Measurements from ENCODE around the gene GSK3A.

Gene GSK3A

DNA sequence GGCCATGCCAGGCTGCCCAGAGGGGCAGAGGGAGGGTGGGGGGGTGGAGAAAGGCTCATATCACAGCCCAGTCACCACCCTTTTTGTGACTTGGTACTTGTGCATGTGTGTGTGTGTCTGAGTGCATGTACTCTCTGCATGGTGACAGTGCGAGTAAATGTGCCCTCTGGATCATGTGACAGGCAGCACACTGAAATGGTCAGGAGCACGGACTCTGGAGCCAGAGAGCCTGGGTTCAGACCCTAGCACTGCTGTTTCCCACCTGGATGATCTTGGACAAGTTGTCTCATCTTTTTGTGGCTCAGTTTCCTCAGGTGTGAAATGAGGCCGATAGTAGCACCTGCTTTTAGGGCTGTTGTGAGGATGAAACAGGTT, 28.6 kb upstream of the GSK3A start:
- Histone ChIP-seq H3K9me3 (replicated peaks in 1 of 2; ENCODE audit: control insufficient read depth in 2 of 2, insufficient read depth in 1 of 2, low read depth in 1 of 2, low read length in 2 of 2) (no peaks in the 10 kb centered on the region), H2AK5ac (ENCODE audit: low read depth, low read length) (no peak overlapping the region), H3K4me2 (ENCODE audit: insufficient read depth, low read length, poor library complexity, severe bottlenecking) (no peak overlapping the region), H3K27ac (replicated peaks; ENCODE audit: low read length) (no peak overlapping the region), H3K9ac (ENCODE audit: low read depth, low read length, poor library complexity) (peak overlapping the region; percentile 12), H3K4ac (ENCODE audit: low read length) (no peak overlapping the region), H3K79me1 (ENCODE audit: low read depth, low read length) (peaks cover 20% of the 10 kb centered on the region), H3K27me3 (ENCODE audit: control insufficient read depth in 3 of 3, insufficient read depth in 3 of 3, low read depth in 1 of 3, low read length in 3 of 3) (no peaks in the 10 kb centered on the region), H3K4me1 (ENCODE audit: control insufficient read depth in 2 of 2, insufficient read depth in 1 of 2, low read depth in 1 of 2, low read length in 2 of 2) (peaks cover 12 to 19% of the 10 kb centered on the region in 2 donors), H3K18ac (ENCODE audit: low read length) (no peak overlapping the region), H3K14ac (ENCODE audit: low read length) (no peak overlapping the region), H2AFZ (ENCODE audit: low read length) (no peak overlapping the region), H2BK120ac (ENCODE audit: low read depth, low read length) (no peak overlapping the region), H4K91ac (ENCODE audit: low read depth, low read length, poor library complexity) (no peak overlapping the region), H2BK15ac (ENCODE audit: low read length) (peak overlapping the region; percentile 27), H3K23ac (ENCODE audit: low read depth, low read length, poor library complexity) (no peak overlapping the region), H2BK5ac (ENCODE audit: low read length) (no peak overlapping the region), H2BK12ac (ENCODE audit: low read length) (no peak overlapping the region), H3K36me3 (replicated peaks in 1 of 2; ENCODE audit: control insufficient read depth in 2 of 2, insufficient read depth in 2 of 2, low read length in 2 of 2) (peaks cover 16 to 36% of the 10 kb centered on the region in 2 donors), H4K8ac (ENCODE audit: low read depth, low read length) (no peak overlapping the region), H3K4me3 (ENCODE audit: low read length in 2 of 2) (no peak overlapping the region)
- DNase-seq (ENCODE audit: low spot score), result no peak
- WGBS, 2 donors (ENCODE audit: extremely low coverage in 2 of 2, insufficient read length in 2 of 2, insufficient replicate concordance in 1 of 2), result no CpG with 5 or more reads among the region's 3 CpGs

DNA sequence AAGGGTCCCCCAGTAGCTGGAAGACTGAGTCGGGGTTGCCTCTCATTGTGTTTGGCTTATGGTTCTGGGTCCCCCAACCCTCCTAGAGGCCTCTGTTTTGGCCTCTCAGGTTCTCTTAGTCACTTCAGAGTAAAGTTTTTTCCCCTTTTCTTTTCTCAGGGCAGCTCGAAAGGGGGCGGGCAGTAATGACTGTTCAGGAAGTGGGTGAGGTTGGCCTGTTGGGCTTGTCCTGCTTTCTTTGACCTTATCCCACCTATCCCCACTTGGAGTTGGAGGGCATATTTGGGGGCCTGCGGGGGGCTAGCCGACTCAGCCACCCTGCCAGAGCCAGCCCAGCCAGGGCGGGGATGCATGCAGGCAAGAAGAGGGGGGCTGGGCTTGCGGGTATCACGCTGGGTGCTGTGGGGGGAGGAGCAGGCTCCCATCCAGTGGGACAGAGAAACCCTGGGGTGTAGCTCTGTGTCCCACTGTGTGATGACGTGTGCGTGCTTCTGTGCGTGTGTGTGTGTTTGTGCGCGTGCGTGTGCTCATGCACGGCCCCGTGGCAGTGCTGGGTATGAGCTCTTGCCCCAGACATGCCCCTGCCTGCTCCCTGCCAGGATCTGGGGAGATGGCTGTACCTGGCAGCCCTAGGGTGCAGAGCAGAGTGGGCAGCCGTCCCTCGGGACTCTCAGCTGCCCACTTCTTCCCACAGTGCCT, 28.1 kb upstream of the GSK3A start:
- Histone ChIP-seq H3K18ac (ENCODE audit: low read length) (no peak overlapping the region), H3K4me2 (ENCODE audit: insufficient read depth, low read length, poor library complexity, severe bottlenecking) (no peak overlapping the region), H3K36me3 (replicated peaks in 1 of 2; ENCODE audit: control insufficient read depth in 2 of 2, insufficient read depth in 2 of 2, low read length in 2 of 2) (peaks cover 16 to 32% of the 10 kb centered on the region in 2 donors), H3K4ac (ENCODE audit: low read length) (no peak overlapping the region), H3K4me3 (ENCODE audit: low read length in 2 of 2) (peak overlapping the region in 1 of 2 donors; percentile 65), H2BK5ac (ENCODE audit: low read length) (peak overlapping the region; percentile 29), H4K91ac (ENCODE audit: low read depth, low read length, poor library complexity) (no peak overlapping the region), H4K8ac (ENCODE audit: low read depth, low read length) (no peak overlapping the region), H3K23ac (ENCODE audit: low read depth, low read length, poor library complexity) (peak overlapping the region; percentile 47), H3K9ac (ENCODE audit: low read depth, low read length, poor library complexity) (no peak overlapping the region), H3K14ac (ENCODE audit: low read length) (no peak overlapping the region), H2BK15ac (ENCODE audit: low read length) (peak overlapping the region; percentile 92), H3K9me3 (replicated peaks in 1 of 2; ENCODE audit: control insufficient read depth in 2 of 2, insufficient read depth in 1 of 2, low read depth in 1 of 2, low read length in 2 of 2) (no peaks in the 10 kb centered on the region), H3K4me1 (ENCODE audit: control insufficient read depth in 2 of 2, insufficient read depth in 1 of 2, low read depth in 1 of 2, low read length in 2 of 2) (peaks cover 12 to 19% of the 10 kb centered on the region in 2 donors), H3K27me3 (ENCODE audit: control insufficient read depth in 3 of 3, insufficient read depth in 3 of 3, low read depth in 1 of 3, low read length in 3 of 3) (no peaks in the 10 kb centered on the region), H2BK120ac (ENCODE audit: low read depth, low read length) (no peak overlapping the region), H2AFZ (ENCODE audit: low read length) (no peak overlapping the region), H3K79me1 (ENCODE audit: low read depth, low read length) (peaks cover 20% of the 10 kb centered on the region), H2AK5ac (ENCODE audit: low read depth, low read length) (no peak overlapping the region), H3K27ac (replicated peaks; ENCODE audit: low read length) (no peak overlapping the region), H2BK12ac (ENCODE audit: low read length) (no peak overlapping the region)
- DNase-seq (ENCODE audit: low spot score), result no peak
- WGBS, 2 donors (ENCODE audit: extremely low coverage in 2 of 2, insufficient read length in 2 of 2, insufficient replicate concordance in 1 of 2), result no CpG with 5 or more reads among the region's 18 CpGs

DNA sequence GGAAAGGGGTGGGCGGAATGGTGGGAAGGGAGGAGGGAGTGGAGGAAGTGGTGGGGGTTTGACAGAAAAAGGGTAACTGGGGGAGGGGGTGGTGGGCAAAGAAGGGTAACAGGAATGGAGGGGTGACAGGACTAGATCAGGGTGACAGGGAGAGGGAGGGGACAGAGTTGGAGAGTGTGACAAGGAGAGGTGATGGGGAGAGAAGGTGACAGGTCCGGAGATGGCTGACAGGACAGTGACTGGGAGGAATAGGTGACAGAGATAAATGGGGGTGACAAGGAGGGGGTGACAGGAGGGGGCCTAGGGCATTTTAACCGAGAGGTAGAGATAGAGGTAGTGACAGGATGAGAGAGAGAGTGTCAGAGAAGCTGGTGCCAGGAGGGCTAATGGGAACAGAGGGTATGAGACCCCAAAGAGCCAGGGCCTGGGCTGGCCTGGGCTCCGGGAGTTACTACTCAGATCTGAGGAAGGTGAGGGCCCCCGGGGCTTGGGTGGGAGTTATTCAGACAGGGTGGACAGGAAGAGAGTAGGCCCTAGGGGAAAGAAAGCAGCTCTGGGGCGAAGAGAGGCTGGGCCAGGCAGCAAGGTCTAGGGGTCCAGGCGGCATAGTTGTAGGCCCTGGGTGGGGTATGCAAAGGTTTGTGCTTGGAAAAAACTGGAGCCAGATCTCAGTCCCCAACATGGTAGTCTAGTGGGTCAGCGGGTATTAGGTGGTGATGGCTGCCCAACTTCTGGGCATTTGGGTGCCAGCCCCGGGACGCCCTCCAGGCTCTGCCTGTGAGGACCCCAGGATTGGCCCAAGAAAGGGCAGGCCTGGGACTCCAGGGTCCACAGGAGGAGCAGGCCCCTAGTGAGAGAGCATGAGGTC, 27.3 kb upstream of the GSK3A start:
- no peak overlapping the region for H3K27ac ChIP-seq (replicated peaks; ENCODE audit: low read length)
- peaks cover 20% of the 10 kb centered on the region for H3K79me1 ChIP-seq (ENCODE audit: low read depth, low read length)
- H2BK120ac ChIP-seq (ENCODE audit: low read depth, low read length), result no peak overlapping the region

More for the DNA sequence above, 27.3 kb upstream of the GSK3A start:
- peak overlapping the region; percentile 48 for H3K18ac ChIP-seq (ENCODE audit: low read length)
- H3K4me2 ChIP-seq (ENCODE audit: insufficient read depth, low read length, poor library complexity, severe bottlenecking), result peak overlapping the region; percentile 62
- peaks cover 12 to 19% of the 10 kb centered on the region in 2 donors for H3K4me1 ChIP-seq (ENCODE audit: control insufficient read depth in 2 of 2, insufficient read depth in 1 of 2, low read depth in 1 of 2, low read length in 2 of 2)
- H3K9ac ChIP-seq (ENCODE audit: low read depth, low read length, poor library complexity), result peak overlapping the region; percentile 81
- no peak for DNase-seq (ENCODE audit: low spot score)
- WGBS, 2 donors (ENCODE audit: extremely low coverage in 2 of 2, insufficient read length in 2 of 2, insufficient replicate concordance in 1 of 2), result no CpG with 5 or more reads among the region's 10 CpGs
- no peak overlapping the region for H3K14ac ChIP-seq (ENCODE audit: low read length)
- no peak overlapping the region for H4K8ac ChIP-seq (ENCODE audit: low read depth, low read length)
- H3K4me3 ChIP-seq (ENCODE audit: low read length in 2 of 2), result peak overlapping the region; percentile 65 to 76
- no peaks in the 10 kb centered on the region for H3K27me3 ChIP-seq (ENCODE audit: control insufficient read depth in 3 of 3, insufficient read depth in 3 of 3, low read depth in 1 of 3, low read length in 3 of 3)
- peak overlapping the region; percentile 37 for H3K4ac ChIP-seq (ENCODE audit: low read length)
- no peak overlapping the region for H3K23ac ChIP-seq (ENCODE audit: low read depth, low read length, poor library complexity)
- no peaks in the 10 kb centered on the region for H3K9me3 ChIP-seq (replicated peaks in 1 of 2; ENCODE audit: control insufficient read depth in 2 of 2, insufficient read depth in 1 of 2, low read depth in 1 of 2, low read length in 2 of 2)
- peaks cover 11 to 25% of the 10 kb centered on the region in 2 donors for H3K36me3 ChIP-seq (replicated peaks in 1 of 2; ENCODE audit: control insufficient read depth in 2 of 2, insufficient read depth in 2 of 2, low read length in 2 of 2)
- peak overlapping the region; percentile 92 for H2BK15ac ChIP-seq (ENCODE audit: low read length)
- H2AFZ ChIP-seq (ENCODE audit: low read length), result no peak overlapping the region
- H2AK5ac ChIP-seq (ENCODE audit: low read depth, low read length), result peak overlapping the region; percentile 90
- H4K91ac ChIP-seq (ENCODE audit: low read depth, low read length, poor library complexity), result no peak overlapping the region
- H2BK12ac ChIP-seq (ENCODE audit: low read length), result peak overlapping the region; percentile 41
- H2BK5ac ChIP-seq (ENCODE audit: low read length), result peak overlapping the region; percentile 29

Data from neuronal stem cell (in vitro differentiated cells).